Smooth muscle cell (in vitro differentiated cells): ENCODE measurements around the gene PLXDC1. TPM values are rescaled to one million over a fixed set of nuclear protein-coding genes. Genes with fewer than 3 reads are reported as not detected.

Experiments
- DNase-seq: peaks from one replicate; lab custom pipeline; 2025; ENCODE audit not compliant: unreplicated experiment; lab: John Stamatoyannopoulos, UW
- H2AFZ ChIP-seq: fragments of 200-600 bp; sonication (generic); 2 replicates; pipeline ENCODE4 v1.6.0; 2016; ENCODE audit warnings: antibody characterized with exemption, low read depth, mild to moderate bottlenecking
- H3F3A ChIP-seq: fragments of 200-600 bp; sonication (generic); 2 replicates; pipeline ENCODE4 v1.6.0; 2017; ENCODE audit warnings: antibody characterized with exemption, low read depth
- H3K27ac ChIP-seq: fragments of 200-600 bp; sonication (generic); 2 replicates; pipeline ENCODE4 v1.5.1; 2016; ENCODE audit warnings: low read depth, mild to moderate bottlenecking
- H3K27me3 ChIP-seq: fragments of 200-600 bp; sonication (generic); 2 replicates; pipeline ENCODE4 v1.6.1; 2016; ENCODE audit warnings: low read depth, mild to moderate bottlenecking
- H3K36me3 ChIP-seq: fragments of 200-600 bp; sonication (generic); 2 replicates; pipeline ENCODE4 v1.5.1; 2016; ENCODE audit warnings: low read depth
- H3K4me1 ChIP-seq: fragments of 200-600 bp; sonication (generic); 2 replicates; pipeline ENCODE4 v1.5.1; 2016; ENCODE audit warnings: low read depth
- H3K4me2 ChIP-seq: fragments of 200-600 bp; sonication (generic); 2 replicates; pipeline ENCODE4 v1.6.0; 2016; ENCODE audit warnings: mild to moderate bottlenecking
- H3K4me3 ChIP-seq: fragments of 200-600 bp; sonication (generic); 2 replicates; pipeline ENCODE4 v1.5.1; 2016; ENCODE audit warnings: mild to moderate bottlenecking
- H3K79me2 ChIP-seq: fragments of 200-600 bp; sonication (generic); 2 replicates; pipeline ENCODE4 v1.6.0; 2016; ENCODE audit warnings: low read depth, mild to moderate bottlenecking
- H3K9ac ChIP-seq: fragments of 200-600 bp; sonication (generic); 2 replicates; pipeline ENCODE4 v1.6.0; 2016; ENCODE audit warnings: low read depth
- H3K9me3 ChIP-seq: fragments of 200-600 bp; sonication (generic); replicated peaks from 2 replicates; pipeline ENCODE4 v1.5.1; 2016; ENCODE audit warnings: low read depth
- H4K20me1 ChIP-seq: fragments of 200-600 bp; sonication (generic); 2 replicates; pipeline ENCODE4 v1.6.0; 2016; ENCODE audit warnings: low read depth
- WGBS: methylation state at CpG from one replicate; pipeline ENCODE4 v1.1.7; 2016; ENCODE audit warnings: low lambda C conversion rate; 5-methylcytosine and 5-hydroxymethylcytosine counted together
- polyA plus RNA-seq: library from polyadenylated mRNA; unstranded; fragments of >200 nt; fragmentation: Nextera tagmentation; extraction: Ambion mirVana; gene quantifications from 2 replicates; pipeline ENCODE4 v1.2.1, GENCODE V29; 2016
- total RNA-seq: library from RNA; depleted of rRNA; stranded (reverse); fragments of >200 nt; gene quantifications from 2 replicates; pipeline ENCODE4 v1.2.3, GENCODE V29; 2014
- TF ChIP-seq, protein P1 (sequence below): fragments of 200-600 bp; sonication (generic); IDR thresholded peaks from 2 replicates; pipeline ENCODE4 v1.5.1; 2017; ENCODE audit warnings: borderline replicate concordance, mild to moderate bottlenecking, antibody characterized with exemption; ENCODE audit not compliant: insufficient read depth, poor library complexity, severe bottlenecking

Gene PLXDC1
- total and polyA plus RNA-seq, 2 experiments from 2014 or later: 17.4 to 18.5 TPM

DNA sequence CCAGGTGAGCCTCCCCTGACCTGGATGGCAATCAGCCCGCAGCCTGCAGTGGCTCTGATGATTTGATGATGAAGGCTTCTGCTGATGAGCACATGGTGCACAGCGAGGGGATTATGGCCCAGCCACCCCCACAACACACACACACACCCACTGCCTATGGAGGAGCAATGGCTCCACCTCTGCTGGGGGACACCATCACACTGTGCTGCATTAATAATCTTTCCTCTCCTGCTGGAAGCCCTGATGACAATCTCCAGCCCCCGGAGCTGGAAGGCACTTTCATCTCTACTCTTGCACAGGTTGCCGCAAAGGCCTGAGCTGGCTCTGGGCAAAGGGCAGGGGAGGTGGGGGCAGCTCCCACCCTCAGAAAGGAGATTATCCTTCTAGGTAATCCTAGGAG, 79.9 kb downstream of the PLXDC1 start:
- Histone ChIP-seq H2AFZ (no peak overlapping the region), H3K4me2 (no peak overlapping the region), H3K9ac (no peak overlapping the region), H3K79me2 (no peaks in the 10 kb centered on the region), H3K36me3 (no peaks in the 10 kb centered on the region), H4K20me1 (no peaks in the 10 kb centered on the region), H3K27ac (no peak overlapping the region), H3K27me3 (no peaks in the 10 kb centered on the region), H3K4me3 (no peak overlapping the region), H3K9me3 (no peaks in the 10 kb centered on the region), H3K4me1 (no peaks in the 10 kb centered on the region), H3F3A (no peaks in the 10 kb centered on the region)
- TF ChIP-seq, protein P1, sequence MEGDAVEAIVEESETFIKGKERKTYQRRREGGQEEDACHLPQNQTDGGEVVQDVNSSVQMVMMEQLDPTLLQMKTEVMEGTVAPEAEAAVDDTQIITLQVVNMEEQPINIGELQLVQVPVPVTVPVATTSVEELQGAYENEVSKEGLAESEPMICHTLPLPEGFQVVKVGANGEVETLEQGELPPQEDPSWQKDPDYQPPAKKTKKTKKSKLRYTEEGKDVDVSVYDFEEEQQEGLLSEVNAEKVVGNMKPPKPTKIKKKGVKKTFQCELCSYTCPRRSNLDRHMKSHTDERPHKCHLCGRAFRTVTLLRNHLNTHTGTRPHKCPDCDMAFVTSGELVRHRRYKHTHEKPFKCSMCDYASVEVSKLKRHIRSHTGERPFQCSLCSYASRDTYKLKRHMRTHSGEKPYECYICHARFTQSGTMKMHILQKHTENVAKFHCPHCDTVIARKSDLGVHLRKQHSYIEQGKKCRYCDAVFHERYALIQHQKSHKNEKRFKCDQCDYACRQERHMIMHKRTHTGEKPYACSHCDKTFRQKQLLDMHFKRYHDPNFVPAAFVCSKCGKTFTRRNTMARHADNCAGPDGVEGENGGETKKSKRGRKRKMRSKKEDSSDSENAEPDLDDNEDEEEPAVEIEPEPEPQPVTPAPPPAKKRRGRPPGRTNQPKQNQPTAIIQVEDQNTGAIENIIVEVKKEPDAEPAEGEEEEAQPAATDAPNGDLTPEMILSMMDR: no peak
- WGBS: 89% methylated on average over 4 of the region's 4 CpGs
- no peak for DNase-seq

- Histone ChIP-seq H3K79me2 (no peaks in the 10 kb centered on the region), H3F3A (no peaks in the 10 kb centered on the region), H3K36me3 (no peaks in the 10 kb centered on the region), H4K20me1 (no peaks in the 10 kb centered on the region), H3K27ac (no peak overlapping the region), H3K27me3 (no peaks in the 10 kb centered on the region), H3K9ac (no peak overlapping the region), H3K4me1 (peaks cover under 1% of the 10 kb centered on the region), H3K4me2 (no peak overlapping the region), H2AFZ (no peak overlapping the region), H3K4me3 (no peak overlapping the region), H3K9me3 (no peaks in the 10 kb centered on the region)
- TF ChIP-seq, protein P1: peak; percentile 52
- no peak for DNase-seq
- WGBS: 81% methylated on average over 8 of the region's 8 CpGs
These were observed 82.2 kb downstream of the PLXDC1 start for GRCh38 chr17:39069114-39069756.

GRCh38 chr17:39064819-39065218, 86.6 kb downstream of the PLXDC1 start:
- no peaks in the 10 kb centered on the region for H3F3A ChIP-seq
- TF ChIP-seq, protein P1: no peak
- H3K4me3 ChIP-seq: no peak overlapping the region
- H4K20me1 ChIP-seq: no peaks in the 10 kb centered on the region
- no peaks in the 10 kb centered on the region for H3K27me3 ChIP-seq
- H3K4me1 ChIP-seq: peaks cover 9% of the 10 kb centered on the region
- no peak for DNase-seq
- H3K27ac ChIP-seq: no peak overlapping the region
- no peak overlapping the region for H2AFZ ChIP-seq
- H3K9ac ChIP-seq: no peak overlapping the region
- H3K79me2 ChIP-seq: no peaks in the 10 kb centered on the region
- no peaks in the 10 kb centered on the region for H3K9me3 ChIP-seq
- WGBS: 86% methylated on average over 5 of the region's 5 CpGs
- no peaks in the 10 kb centered on the region for H3K36me3 ChIP-seq
- H3K4me2 ChIP-seq: no peak overlapping the region

- H3K4me1 ChIP-seq: peaks cover 9% of the 10 kb centered on the region
- no peaks in the 10 kb centered on the region for H3K27me3 ChIP-seq
- TF ChIP-seq, protein P1: no peak
- peak overlapping the region; percentile 31 for H3K4me2 ChIP-seq
- no peak overlapping the region for H2AFZ ChIP-seq
- no peak for DNase-seq
- no peaks in the 10 kb centered on the region for H3K36me3 ChIP-seq
- no peak overlapping the region for H3K9ac ChIP-seq
- H3F3A ChIP-seq: no peaks in the 10 kb centered on the region
- no peak overlapping the region for H3K27ac ChIP-seq
- H3K4me3 ChIP-seq: no peak overlapping the region
- WGBS: 32% methylated on average over 5 of the region's 5 CpGs
- no peaks in the 10 kb centered on the region for H3K79me2 ChIP-seq
- no peaks in the 10 kb centered on the region for H3K9me3 ChIP-seq
- no peaks in the 10 kb centered on the region for H4K20me1 ChIP-seq
These were observed 87.1 kb downstream of the PLXDC1 start for GRCh38 chr17:39064374-39064773.
